LNCAP (cell line): Measurements from ENCODE around the gene ZNF543.

Source experiments
- CTCF ChIP-seq: fragments of 450-650 bp; IDR thresholded peaks from 2 replicates; pipeline ENCODE4 v1.5.1; 2017; ENCODE audit warnings: mild to moderate bottlenecking

Gene ZNF543

DNA sequence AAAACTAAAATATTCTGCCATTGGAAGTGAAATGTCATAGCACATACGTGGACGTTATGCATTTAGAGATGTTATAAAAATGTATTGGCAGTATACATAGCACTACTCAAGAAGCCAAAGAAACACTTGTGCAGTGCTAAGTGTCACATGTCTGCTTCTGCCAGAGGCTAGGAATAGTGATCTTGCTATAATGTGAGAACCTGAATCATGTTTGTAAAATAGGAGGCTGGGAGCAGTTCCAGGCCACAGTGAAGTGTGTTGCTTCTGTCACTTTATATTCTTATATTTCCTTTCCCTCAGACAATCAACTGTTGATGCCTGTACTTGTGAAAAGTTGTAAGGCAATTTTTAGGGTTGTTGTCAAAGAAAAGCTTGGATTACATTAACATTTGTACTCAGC, 46.5 kb downstream of the ZNF543 start:
- TF ChIP-seq CTCF: no peak

- TF ChIP-seq CTCF: no peak
These were observed 53.9 kb downstream of the ZNF543 start for GRCh38 chr19:57374179-57374578.

GRCh38 chr19:57376151-57376550, 55.9 kb downstream of the ZNF543 start:
- TF ChIP-seq CTCF: no peak

DNA sequence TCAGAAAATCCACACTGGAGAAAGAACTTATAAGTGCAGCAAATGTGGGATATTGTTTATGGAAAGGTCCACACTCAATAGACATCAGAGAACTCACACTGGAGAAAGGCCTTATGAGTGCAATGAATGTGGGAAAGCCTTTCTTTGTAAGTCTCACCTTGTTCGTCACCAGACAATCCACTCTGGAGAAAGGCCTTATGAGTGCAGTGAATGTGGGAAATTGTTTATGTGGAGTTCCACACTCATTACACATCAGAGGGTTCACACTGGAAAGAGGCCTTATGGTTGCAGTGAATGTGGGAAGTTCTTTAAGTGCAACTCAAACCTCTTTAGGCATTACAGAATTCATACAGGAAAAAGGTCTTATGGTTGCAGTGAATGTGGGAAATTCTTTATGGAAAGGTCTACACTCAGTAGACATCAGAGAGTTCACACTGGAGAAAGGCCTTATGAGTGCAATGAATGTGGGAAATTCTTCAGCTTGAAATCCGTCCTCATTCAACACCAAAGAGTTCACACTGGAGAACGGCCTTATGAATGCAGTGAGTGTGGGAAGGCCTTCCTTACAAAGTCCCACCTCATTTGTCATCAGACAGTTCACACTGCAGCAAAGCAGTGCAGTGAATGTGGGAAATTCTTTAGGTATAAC, 57.4 kb downstream of the ZNF543 start:
- TF ChIP-seq CTCF: no peak
